AG04449 (cell line): ENCODE data around the gene IL13RA1.
"Not testable (repeated sequence)": the region's sequence is repeated elsewhere in the genome, so short reads cannot be mapped to it uniquely, and the experiment has no call there.

Experiments
- CTCF ChIA-PET: fragments of 350-600 bp; formaldehyde crosslinking; extraction: SDS; loops from one replicate; lab custom pipeline; 2021; ENCODE audit warnings: antibody characterized with exemption; lab: Yijun Ruan, JAX
- POLR2A ChIA-PET: fragments of 400-600, 350-600 bp; formaldehyde crosslinking; extraction: SDS; loops from one replicate; lab custom pipeline; 2020; ENCODE audit warnings: antibody characterized with exemption, inconsistent platforms; lab: Yijun Ruan, JAX
- DNase-seq: peaks from one replicate; pipeline ENCODE4 v3.0.0-alpha.2; 2010; ENCODE audit warnings: low read depth, low spot score
- H3K4me3 ChIP-seq: 2 replicates; pipeline ENCODE4 v1.5.1; 2011; ENCODE audit warnings: low read depth, mild to moderate bottlenecking, control low read depth, low read length
- CTCF ChIP-seq: IDR thresholded peaks from one replicate; pipeline ENCODE4 v1.5.1; 2011; ENCODE audit warnings: mild to moderate bottlenecking, moderate library complexity, low read length, control low read depth, inconsistent platforms; ENCODE audit not compliant: insufficient read depth; ENCODE audit errors: missing control alignments

The IL13RA1 gene

GRCh38 chrX:118726396-118726795 lies 1.0 kb upstream of the IL13RA1 start:
- H3K4me3 ChIP-seq, result no peak overlapping the region
- DNase-seq, result no peak
- ChIA-PET POLR2A (no interaction called here), CTCF (no interaction called here)
- TF ChIP-seq CTCF, result no peak

- CTCF ChIA-PET, result interaction anchor here (1.0 kb wide), 1 partner anchor 95 kb away, joined by 3 read pairs; no protein-coding TSS in a partner anchor
- POLR2A ChIA-PET, result interaction anchor here (0.6 kb wide), 1 partner anchor 108 kb away, joined by 3 read pairs; no protein-coding TSS in a partner anchor
- DNase-seq, result no peak
- TF ChIP-seq CTCF, result no peak
- peak overlapping the region; percentile 61 for H3K4me3 ChIP-seq
Observed at GRCh38 chrX:118727686-118728339, 407 bp downstream of the IL13RA1 start.

- H3K4me3 ChIP-seq, result no peak overlapping the region; the same call in 1 of the 2 replicates
- POLR2A ChIA-PET, result no interaction called here
- DNase-seq, result no peak
- CTCF ChIA-PET, result interaction anchor here (1.0 kb wide), 1 partner anchor 97 kb away, joined by 3 read pairs; no protein-coding TSS in a partner anchor
- no peak for TF ChIP-seq CTCF
Observed at GRCh38 chrX:118729042-118729652, 1.7 kb downstream of the IL13RA1 start.

- H3K4me3 ChIP-seq, result no peak overlapping the region
- POLR2A ChIA-PET, result no interaction called here
- peak; percentile 63 for DNase-seq
Observed at GRCh38 chrX:118730500-118731247, 3.3 kb downstream of the IL13RA1 start.

GRCh38 chrX:118732551-118732950 lies 5.1 kb downstream of the IL13RA1 start:
- DNase-seq, H3K4me3 ChIP-seq, POLR2A ChIA-PET, CTCF ChIA-PET: not testable (repeated sequence)

More at GRCh38 chrX:118730500-118731247, 3.3 kb downstream of the IL13RA1 start:
- TF ChIP-seq CTCF, result no peak
- CTCF ChIA-PET, result no interaction called here

- ChIA-PET POLR2A (no interaction called here), CTCF (no interaction called here)
Observed at GRCh38 chrX:118734909-118735308, 7.5 kb downstream of the IL13RA1 start.

More at GRCh38 chrX:118734909-118735308, 7.5 kb downstream of the IL13RA1 start:
- H3K4me3 ChIP-seq, result no peak overlapping the region
- no peak for DNase-seq
- TF ChIP-seq CTCF, result no peak
